Colonic mucosa (tissue), 4 donors: ENCODE data around the gene ADNP. TPM values are rescaled to one million over a fixed set of nuclear protein-coding genes. Genes with fewer than 3 reads are reported as not detected.

Experiments
- DNase-seq: peaks from one replicate; pipeline ENCODE4 v3.0.0-alpha.2; 2020
- H3K27ac ChIP-seq: fragments of 200-600 bp; one replicate; pipeline ENCODE4 v1.8.0; 2021
- H3K27me3 ChIP-seq: fragments of 200-600 bp; one replicate; pipeline ENCODE4 v1.8.0; 2021
- H3K36me3 ChIP-seq: fragments of 200-600 bp; one replicate; pipeline ENCODE4 v1.8.0; 2021
- H3K4me1 ChIP-seq: fragments of 200-600 bp; one replicate; pipeline ENCODE4 v1.8.0; 2021; ENCODE audit warnings: mild to moderate bottlenecking
- H3K4me3 ChIP-seq: fragments of 200-600 bp; one replicate; pipeline ENCODE4 v1.8.0; 2021
- H3K9ac ChIP-seq, 2 donors: one replicate each; pipeline ENCODE4 v1.7.0; 2013; ENCODE audit warnings: control low read depth in 2 of 2, low read depth in 2 of 2, low read length in 2 of 2
- H3K9me3 ChIP-seq: fragments of 200-600 bp; one replicate; pipeline ENCODE4 v1.8.0; 2021
- intact Hi-C: fragments of 100-400 bp; cut with DNase I; formaldehyde crosslinking; loops from one replicate; pipeline ENCODE4 v1.14.1; 2022
- total RNA-seq, 2 donors: library from RNA; stranded (reverse); fragmentation: NEBNext Ultra II Directional in 1 of 2; extraction: Animal tissue kit (Norgen Biotek cat#: 25700) in 1 of 2; gene quantifications; one replicate each; pipeline ENCODE4 v1.2.1, GENCODE V29; 2021
- TF ChIP-seq, protein P1 (sequence below): fragments of 200-600 bp; IDR thresholded peaks from one replicate; pipeline ENCODE4 v1.8.0; 2022; ENCODE audit warnings: antibody characterized with exemption, mild to moderate bottlenecking
- donor health status: healthy.
- donor health status: DM: no; HTN: no; CAD: no.
- donor health status: DM: no; HTN: no; CAD: no.

ADNP gene
- total RNA-seq, 2 donors from 2014 or later: 46.8 to 54.0 TPM

DNA sequence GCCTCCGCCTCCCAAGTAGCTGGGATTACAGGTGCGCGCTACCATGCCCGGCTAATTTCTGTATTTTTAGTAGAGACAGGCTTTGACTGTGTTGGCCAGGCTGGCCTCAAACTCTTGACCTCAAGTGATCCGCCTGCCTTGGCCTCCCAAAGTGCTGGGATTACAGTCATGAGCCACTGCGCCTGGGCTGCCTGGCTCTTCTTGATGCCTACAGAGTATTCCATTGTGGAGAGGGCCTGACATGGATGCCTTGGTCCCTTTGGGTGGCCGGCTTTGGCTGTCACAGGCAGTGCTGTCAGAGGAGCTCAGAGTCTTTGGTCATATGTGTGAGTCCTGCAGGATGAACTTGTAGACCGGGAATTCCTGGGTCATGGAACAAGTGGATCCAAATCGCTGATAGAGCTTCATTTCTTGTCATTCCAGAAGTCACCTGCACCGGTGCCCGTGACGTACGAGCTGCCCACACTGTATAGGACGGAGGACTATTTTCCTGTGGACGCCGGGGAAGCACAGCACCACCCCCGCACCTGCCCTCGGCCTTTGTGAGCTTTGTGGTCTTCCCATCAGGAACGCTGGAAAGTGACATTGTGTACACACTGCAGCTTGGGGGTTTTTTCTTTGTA is 55.1 kb downstream of the ADNP start:
- no peak for DNase-seq
- Histone ChIP-seq H3K9me3 (no peaks in the 10 kb centered on the region), H3K36me3 (no peaks in the 10 kb centered on the region), H3K27me3 (no peaks in the 10 kb centered on the region), H3K4me1 (no peaks in the 10 kb centered on the region), H3K27ac (no peak overlapping the region), H3K9ac (no peak overlapping the region), H3K4me3 (no peak overlapping the region)
- TF ChIP-seq, protein P1, sequence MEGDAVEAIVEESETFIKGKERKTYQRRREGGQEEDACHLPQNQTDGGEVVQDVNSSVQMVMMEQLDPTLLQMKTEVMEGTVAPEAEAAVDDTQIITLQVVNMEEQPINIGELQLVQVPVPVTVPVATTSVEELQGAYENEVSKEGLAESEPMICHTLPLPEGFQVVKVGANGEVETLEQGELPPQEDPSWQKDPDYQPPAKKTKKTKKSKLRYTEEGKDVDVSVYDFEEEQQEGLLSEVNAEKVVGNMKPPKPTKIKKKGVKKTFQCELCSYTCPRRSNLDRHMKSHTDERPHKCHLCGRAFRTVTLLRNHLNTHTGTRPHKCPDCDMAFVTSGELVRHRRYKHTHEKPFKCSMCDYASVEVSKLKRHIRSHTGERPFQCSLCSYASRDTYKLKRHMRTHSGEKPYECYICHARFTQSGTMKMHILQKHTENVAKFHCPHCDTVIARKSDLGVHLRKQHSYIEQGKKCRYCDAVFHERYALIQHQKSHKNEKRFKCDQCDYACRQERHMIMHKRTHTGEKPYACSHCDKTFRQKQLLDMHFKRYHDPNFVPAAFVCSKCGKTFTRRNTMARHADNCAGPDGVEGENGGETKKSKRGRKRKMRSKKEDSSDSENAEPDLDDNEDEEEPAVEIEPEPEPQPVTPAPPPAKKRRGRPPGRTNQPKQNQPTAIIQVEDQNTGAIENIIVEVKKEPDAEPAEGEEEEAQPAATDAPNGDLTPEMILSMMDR: no peak
- intact Hi-C loops: no loop called here

DNA sequence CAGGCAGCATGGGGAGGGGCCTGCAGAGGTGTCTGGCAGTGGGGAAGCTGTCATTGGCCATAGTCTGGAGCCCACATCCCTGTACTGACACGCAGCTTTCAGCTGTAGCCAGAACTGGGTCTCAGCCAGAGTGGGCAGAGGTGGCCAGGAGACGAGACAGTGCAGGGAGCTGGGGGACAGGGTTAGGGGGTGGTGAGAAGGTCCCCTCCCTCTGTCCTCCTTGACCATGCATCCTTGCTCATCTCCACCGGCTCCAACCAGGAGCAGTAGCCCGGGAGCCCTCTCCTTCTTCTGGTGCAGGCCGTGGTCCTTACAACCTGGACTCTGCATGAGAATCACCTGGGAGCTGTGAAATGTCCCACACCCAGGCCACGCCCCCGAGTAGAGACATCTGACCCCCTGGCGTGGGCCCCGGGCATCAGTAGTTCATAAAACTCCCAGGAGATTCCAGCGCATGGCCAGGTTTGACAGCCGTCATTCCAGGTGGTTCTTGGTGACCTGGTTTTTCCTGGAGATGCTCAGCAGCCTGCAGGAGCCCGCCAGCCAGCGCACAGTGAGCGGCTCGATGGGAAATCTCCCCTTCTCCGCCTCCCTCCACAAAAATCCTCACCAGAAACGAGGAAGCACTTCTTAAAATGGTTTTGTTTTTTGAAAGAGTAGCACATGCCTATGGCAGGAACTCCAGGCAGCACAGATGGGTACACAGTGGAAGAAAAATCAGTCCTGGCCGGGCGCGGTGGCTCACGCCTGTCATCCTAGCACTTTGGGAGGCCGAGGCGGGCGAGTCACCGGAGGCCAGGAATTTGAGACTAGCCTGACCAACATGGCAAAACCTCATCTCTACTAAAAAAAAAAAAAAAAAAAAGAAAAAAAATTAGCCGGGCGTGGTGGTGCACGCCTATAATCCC is 56.2 kb downstream of the ADNP start:
- H3K9ac ChIP-seq: no peak overlapping the region
- H3K9me3 ChIP-seq: no peaks in the 10 kb centered on the region
- H3K27ac ChIP-seq: no peak overlapping the region
- intact Hi-C loops: no loop called here
- H3K4me1 ChIP-seq: no peaks in the 10 kb centered on the region
- TF ChIP-seq, protein P1: no peak
- no peaks in the 10 kb centered on the region for H3K27me3 ChIP-seq
- DNase-seq: no peak
- no peaks in the 10 kb centered on the region for H3K36me3 ChIP-seq
- no peak overlapping the region for H3K4me3 ChIP-seq

DNA sequence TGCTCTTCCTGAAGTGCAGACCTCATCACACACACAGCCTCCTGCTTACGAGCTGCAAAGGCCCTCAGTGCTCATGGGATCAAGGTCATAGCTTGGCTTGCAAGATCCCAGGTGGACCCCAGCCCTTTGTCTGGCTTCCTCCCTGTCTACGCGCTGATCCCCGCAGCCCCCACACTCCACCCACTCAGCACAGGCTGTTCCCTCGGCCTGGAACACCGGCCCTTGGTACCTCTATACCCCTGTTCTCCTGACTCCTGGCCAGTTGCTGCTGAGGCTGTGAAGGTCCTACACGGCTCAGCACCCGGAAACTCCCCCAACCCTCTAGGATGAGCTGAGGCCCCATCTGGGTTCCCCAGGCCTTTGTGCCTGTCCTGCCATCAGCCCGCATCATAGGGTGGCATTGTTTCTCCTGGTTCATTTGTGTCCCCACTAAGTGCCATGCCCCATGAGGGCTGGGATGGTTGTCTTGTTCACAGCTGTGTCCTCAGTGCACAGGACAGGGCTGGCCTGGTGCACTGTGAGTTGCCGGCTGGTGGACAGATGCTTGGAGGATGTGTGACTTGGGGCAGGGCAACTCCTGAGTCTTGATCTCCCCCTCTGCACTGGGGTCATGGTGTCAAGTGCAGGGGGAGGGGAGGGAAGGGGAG is 57.0 kb downstream of the ADNP start:
- H3K27me3 ChIP-seq: no peaks in the 10 kb centered on the region
- intact Hi-C loops: no loop called here
- H3K9ac ChIP-seq: no peak overlapping the region

DNA sequence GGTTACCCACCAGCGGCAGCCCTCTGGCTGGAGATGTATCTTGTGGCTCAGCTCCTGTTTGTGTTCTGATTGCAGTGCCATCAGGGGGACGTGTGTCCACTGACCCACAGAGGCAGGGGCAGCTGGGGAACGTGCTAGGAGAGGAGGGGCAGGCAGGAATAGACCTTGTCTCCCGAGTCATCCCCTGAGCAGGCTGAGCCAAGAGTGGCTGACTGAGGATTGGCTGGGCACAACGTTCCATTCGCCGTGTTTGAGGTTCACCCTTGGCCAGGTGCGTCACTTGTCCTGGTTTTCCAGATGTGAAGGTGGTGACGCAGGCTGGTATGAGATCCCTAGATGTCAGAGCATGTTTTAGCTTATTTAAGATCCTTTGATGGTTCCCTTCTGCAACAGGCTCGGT is 57.7 kb downstream of the ADNP start:
- no peak overlapping the region for H3K4me3 ChIP-seq
- intact Hi-C loops: no loop called here
- H3K36me3 ChIP-seq: no peaks in the 10 kb centered on the region
- H3K27me3 ChIP-seq: no peaks in the 10 kb centered on the region
- no peak overlapping the region for H3K9ac ChIP-seq
- no peak for DNase-seq
- H3K4me1 ChIP-seq: no peaks in the 10 kb centered on the region
- H3K9me3 ChIP-seq: no peaks in the 10 kb centered on the region
- H3K27ac ChIP-seq: no peak overlapping the region
- TF ChIP-seq, protein P1: no peak

More for the DNA sequence above, 57.0 kb downstream of the ADNP start:
- no peaks in the 10 kb centered on the region for H3K9me3 ChIP-seq
- no peak for DNase-seq
- no peak overlapping the region for H3K4me3 ChIP-seq
- H3K36me3 ChIP-seq: no peaks in the 10 kb centered on the region
- H3K27ac ChIP-seq: no peak overlapping the region
- H3K4me1 ChIP-seq: no peaks in the 10 kb centered on the region
- TF ChIP-seq, protein P1: no peak

DNA sequence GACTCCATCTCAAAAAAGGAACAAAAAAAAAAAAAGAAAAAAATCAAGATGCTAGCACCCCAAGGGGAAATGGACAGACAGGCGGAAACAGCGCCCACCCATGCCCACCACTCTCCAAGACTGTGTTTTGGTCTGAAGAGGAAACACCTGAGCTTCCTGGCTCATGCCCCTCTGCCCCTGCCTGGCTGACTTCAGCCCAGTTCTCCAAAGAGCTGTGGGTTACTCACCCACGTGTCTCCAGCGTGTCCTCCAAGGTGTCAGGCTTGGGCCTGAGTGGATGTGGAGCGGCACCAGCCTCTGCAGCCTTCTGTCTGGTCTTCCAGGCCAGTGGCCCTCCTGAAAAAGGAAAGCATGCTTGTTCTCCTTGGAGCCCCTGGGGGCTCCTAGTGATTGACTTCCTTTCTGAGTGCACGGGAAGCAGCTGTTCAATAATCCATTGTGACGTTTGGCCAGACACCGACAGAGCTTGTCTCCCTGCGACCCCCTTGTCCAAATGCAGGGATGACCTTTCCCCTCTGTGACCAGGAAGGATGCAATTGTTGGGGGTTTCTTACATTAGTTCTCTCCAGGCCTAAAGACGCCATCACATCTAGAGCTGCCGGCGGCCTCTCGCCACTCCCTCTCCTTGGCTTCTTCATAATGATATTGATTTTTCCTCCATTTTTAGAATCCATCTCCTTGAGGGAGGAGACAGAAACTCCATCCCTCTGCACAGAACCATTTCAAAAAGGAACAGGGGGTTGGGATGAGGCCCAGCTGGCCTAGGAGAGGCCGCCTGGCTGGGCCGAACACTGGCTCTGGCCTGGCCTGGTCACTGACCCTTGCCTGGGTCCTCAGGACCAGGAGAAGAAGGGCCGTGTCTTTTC is 58.4 kb downstream of the ADNP start:
- TF ChIP-seq, protein P1: no peak
- Histone ChIP-seq H3K36me3 (no peaks in the 10 kb centered on the region), H3K27me3 (no peaks in the 10 kb centered on the region), H3K27ac (no peak overlapping the region), H3K4me3 (no peak overlapping the region), H3K4me1 (no peaks in the 10 kb centered on the region), H3K9ac (no peak overlapping the region), H3K9me3 (no peaks in the 10 kb centered on the region)
- DNase-seq: no peak
- intact Hi-C loops: no loop called here
